GM08714 (cell line): ENCODE data around the gene AMPD2.
"Not testable (repeated sequence)": the region's sequence is repeated elsewhere in the genome, so short reads cannot be mapped to it uniquely, and the experiment has no call there.

ENCODE experiments used
- H3K4me3 ChIP-seq: fragments of 200-500 bp; sonication (Bioruptor generic); 2 replicates; pipeline ENCODE4 v1.5.1; 2014; ENCODE audit warnings: mild to moderate bottlenecking, low read length, inconsistent platforms
- ZNF274 ChIP-seq: IDR thresholded peaks from 2 replicates; pipeline ENCODE4 v1.6.1; 2012; ENCODE audit warnings: mild to moderate bottlenecking, low read depth, low read length

Gene AMPD2

GRCh38 chr1:109659997-109660690 is 40.5 kb downstream of the AMPD2 start:
- H3K4me3 ChIP-seq, result no peak overlapping the region
- no peak for TF ChIP-seq ZNF274

- not testable (repeated sequence) for H3K4me3 ChIP-seq
Observed at GRCh38 chr1:109660691-109661026, 41.0 kb downstream of the AMPD2 start.

- H3K4me3 ChIP-seq, result no peak overlapping the region
- TF ChIP-seq ZNF274, result no peak
Observed at GRCh38 chr1:109661391-109661790, 41.8 kb downstream of the AMPD2 start.

GRCh38 chr1:109664671-109665070 is 45.0 kb downstream of the AMPD2 start:
- no peak for TF ChIP-seq ZNF274
- no peak overlapping the region for H3K4me3 ChIP-seq

- H3K4me3 ChIP-seq, result no peak within 1 kb of the TSS
- no peak for TF ChIP-seq ZNF274
Observed at GRCh38 chr1:109667452-109668122, 48.0 kb downstream of the AMPD2 start, which contains the start of gene GSTM2. Gene GSTM2, plus strand, starts transcription at chr1:109668057. Its CDS starts 59 bp downstream, at chr1:109668116.

GRCh38 chr1:109668123-109668775 is 48.6 kb downstream of the AMPD2 start:
- no peak for TF ChIP-seq ZNF274

GRCh38 chr1:109669246-109669948 is 49.8 kb downstream of the AMPD2 start:
- TF ChIP-seq ZNF274, result no peak
- no peak overlapping the region for H3K4me3 ChIP-seq

More at GRCh38 chr1:109668123-109668775, 48.6 kb downstream of the AMPD2 start:
- H3K4me3 ChIP-seq, result no peak overlapping the region

GRCh38 chr1:109669949-109670302 is 50.3 kb downstream of the AMPD2 start:
- H3K4me3 ChIP-seq, result not testable (repeated sequence)

- H3K4me3 ChIP-seq, result no peak overlapping the region
- TF ChIP-seq ZNF274, result no peak
Observed at GRCh38 chr1:109671067-109671466, 51.4 kb downstream of the AMPD2 start.

- not testable (repeated sequence) for H3K4me3 ChIP-seq
Observed at GRCh38 chr1:109673861-109674260, 54.2 kb downstream of the AMPD2 start.

- not testable (repeated sequence) for H3K4me3 ChIP-seq
Observed at GRCh38 chr1:109676683-109677381, 57.2 kb downstream of the AMPD2 start.

- no peak overlapping the region for H3K4me3 ChIP-seq
- no peak for TF ChIP-seq ZNF274
Observed at GRCh38 chr1:109677459-109677858, 57.8 kb downstream of the AMPD2 start.

- not testable (repeated sequence) for H3K4me3 ChIP-seq
Observed at GRCh38 chr1:109678637-109679036, 59.0 kb downstream of the AMPD2 start.
